GM18505 (cell line): ENCODE data around the gene DEFB119.

Source experiments
- ATAC-seq: cut with Tn5 transposase; IDR thresholded peaks from one replicate; pipeline ENCODE4 v1.9.1; 2021; ENCODE audit not compliant: unreplicated experiment
- POLR2A ChIP-seq: IDR thresholded peaks from 4 replicates; pipeline ENCODE4 v1.6.1; 2011; ENCODE audit warnings: borderline replicate concordance; ENCODE audit not compliant: insufficient read depth, insufficient read length; ENCODE audit errors: extremely low read depth

The DEFB119 gene

DNA sequence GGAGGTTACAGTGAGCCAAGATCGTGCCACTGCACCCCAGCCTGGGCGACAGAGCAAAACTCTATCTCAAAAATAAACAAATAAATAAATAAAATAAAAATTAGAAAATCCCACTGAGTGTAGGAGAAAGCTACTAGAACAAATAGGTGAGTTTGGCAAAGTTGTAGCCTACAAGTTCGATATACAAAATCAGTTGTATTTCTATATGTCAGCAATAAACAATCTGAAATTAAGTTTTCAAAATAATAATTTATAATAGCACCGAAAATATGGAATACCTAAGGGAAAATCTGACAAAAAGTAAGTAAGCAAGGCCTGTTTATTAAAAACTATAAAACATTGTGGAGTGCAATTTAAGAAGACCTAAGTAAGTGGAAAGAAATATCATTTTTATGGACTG is 27.1 kb downstream of the DEFB119 start:
- ATAC-seq: no peak
- TF ChIP-seq POLR2A: no peak

DNA sequence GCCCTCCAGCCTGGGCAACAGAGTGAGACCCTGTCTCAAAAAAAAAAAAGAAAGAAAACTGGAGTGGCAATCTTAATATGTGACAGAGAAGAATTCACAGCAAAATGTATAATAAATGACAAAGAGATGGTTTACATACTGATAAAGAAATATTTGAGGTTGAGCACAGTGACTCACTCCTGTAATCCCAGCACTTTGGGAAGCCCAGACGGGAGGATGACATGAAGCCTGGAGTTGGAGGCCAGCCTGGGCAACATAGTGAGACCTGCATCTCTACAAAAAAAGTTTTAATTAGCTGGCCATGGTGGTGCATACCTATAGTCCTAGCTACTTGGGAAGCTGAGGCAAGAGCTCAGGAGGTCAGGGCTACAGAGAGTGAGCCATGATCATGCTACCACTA is 34.4 kb downstream of the DEFB119 start:
- no peak for ATAC-seq
- TF ChIP-seq POLR2A: no peak

DNA sequence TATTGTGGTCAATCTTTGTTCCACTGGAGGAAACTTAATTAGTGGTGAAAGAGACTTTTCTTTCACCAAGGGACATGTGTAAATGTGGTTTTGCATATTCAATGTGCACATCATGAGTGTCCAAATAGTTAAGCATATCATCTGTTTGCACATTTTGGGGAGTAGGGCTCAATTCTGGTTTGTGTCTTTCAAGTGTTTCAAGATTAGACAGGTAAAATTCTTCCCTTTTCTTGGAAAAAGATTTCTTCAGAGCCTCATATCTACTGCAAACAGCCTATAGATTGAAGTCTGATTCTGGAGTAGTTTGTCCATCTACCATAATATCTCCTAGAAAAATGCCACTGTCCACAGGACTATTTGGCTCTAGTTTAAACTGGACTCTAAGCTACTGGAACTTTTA is 48.9 kb downstream of the DEFB119 start:
- no peak for ATAC-seq
- no peak for TF ChIP-seq POLR2A

DNA sequence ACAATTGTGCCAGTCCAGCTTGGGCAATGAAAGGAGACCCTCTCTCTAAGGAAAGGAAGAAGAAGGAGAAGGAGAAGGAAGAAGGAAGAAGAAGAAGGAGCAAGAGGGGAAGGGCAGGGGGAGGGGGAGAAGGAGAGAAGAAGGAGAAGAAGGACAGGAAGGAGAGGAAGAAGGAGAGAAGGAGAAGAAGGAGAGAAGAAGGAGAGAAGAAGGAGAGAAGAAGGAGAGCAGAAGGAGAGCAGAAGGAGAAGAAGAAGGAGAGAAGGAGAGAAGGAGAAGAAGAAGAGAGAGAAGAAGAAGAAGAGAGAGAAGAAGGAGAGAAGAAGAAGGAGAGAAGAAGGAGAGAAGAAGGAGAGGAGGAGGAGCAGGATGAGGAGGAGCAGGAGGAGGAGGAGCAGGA is 59.5 kb downstream of the DEFB119 start:
- no peak for ATAC-seq
- TF ChIP-seq POLR2A: no peak
